ENCODE measurements around the gene ADPRS. TPM values are rescaled to one million over a fixed set of nuclear protein-coding genes. Genes with fewer than 3 reads are reported as not detected.
A peak's percentile ranks its signal among the peaks of the same experiment; 100 is the strongest.

Gene ADPRS
- total RNA-seq, 1 donor from 2014 or later, result 30.0 TPM

GRCh38 chr1:36122062-36123030 is 33.7 kb downstream of the ADPRS start:
- H3K4me3 Mint-ChIP-seq (ENCODE audit: low read depth), result no peak overlapping the region
- peaks cover 46% of the 10 kb centered on the region for H3K27me3 Mint-ChIP-seq
- H3K9me3 Mint-ChIP-seq (ENCODE audit: low read depth), result no peaks in the 10 kb centered on the region
- H3K27ac Mint-ChIP-seq, result peak overlapping the region; percentile 2
- TF ChIP-seq CTCF (IDR thresholded peaks at IDR 0.05; ENCODE audit: unreplicated experiment), result no peak
- peaks cover 7% of the 10 kb centered on the region for H3K4me1 Mint-ChIP-seq (ENCODE audit: low read depth)
- DNase-seq (ENCODE audit: low spot score, unreplicated experiment), result no peak
- no peaks in the 10 kb centered on the region for H3K36me3 Mint-ChIP-seq (ENCODE audit: insufficient read depth)

GRCh38 chr1:36123356-36123755 is 34.7 kb downstream of the ADPRS start:
- Mint-ChIP-seq H3K27ac (peak overlapping the region; percentile 8), H3K9me3 (ENCODE audit: low read depth) (no peaks in the 10 kb centered on the region), H3K4me3 (ENCODE audit: low read depth) (no peak overlapping the region), H3K27me3 (peaks cover 46% of the 10 kb centered on the region), H3K36me3 (ENCODE audit: insufficient read depth) (no peaks in the 10 kb centered on the region), H3K4me1 (ENCODE audit: low read depth) (peaks cover 10% of the 10 kb centered on the region)
- no peak for TF ChIP-seq CTCF (IDR thresholded peaks at IDR 0.05; ENCODE audit: unreplicated experiment)
- no peak for DNase-seq (ENCODE audit: low spot score, unreplicated experiment)

GRCh38 chr1:36124404-36125128 is 35.9 kb downstream of the ADPRS start:
- H3K9me3 Mint-ChIP-seq (ENCODE audit: low read depth), result no peaks in the 10 kb centered on the region
- no peak for TF ChIP-seq CTCF (IDR thresholded peaks at IDR 0.05; ENCODE audit: unreplicated experiment)
- H3K36me3 Mint-ChIP-seq (ENCODE audit: insufficient read depth), result no peaks in the 10 kb centered on the region
- H3K27ac Mint-ChIP-seq, result no peak overlapping the region
- H3K4me3 Mint-ChIP-seq (ENCODE audit: low read depth), result peak overlapping the region; percentile 63
- peaks cover 10% of the 10 kb centered on the region for H3K4me1 Mint-ChIP-seq (ENCODE audit: low read depth)
- DNase-seq (ENCODE audit: low spot score, unreplicated experiment), result no peak
- peaks cover 46% of the 10 kb centered on the region for H3K27me3 Mint-ChIP-seq

- H3K36me3 Mint-ChIP-seq (ENCODE audit: insufficient read depth), result no peaks in the 10 kb centered on the region
- no peaks in the 10 kb centered on the region for H3K9me3 Mint-ChIP-seq (ENCODE audit: low read depth)
- H3K27me3 Mint-ChIP-seq, result peaks cover 43% of the 10 kb centered on the region
- peak within 1 kb of the TSS; percentile 53 for H3K27ac Mint-ChIP-seq
- TF ChIP-seq CTCF (IDR thresholded peaks at IDR 0.05; ENCODE audit: unreplicated experiment), result no peak
- DNase-seq (ENCODE audit: low spot score, unreplicated experiment), result no peak
- H3K4me1 Mint-ChIP-seq (ENCODE audit: low read depth), result peaks cover 10% of the 10 kb centered on the region
- H3K4me3 Mint-ChIP-seq (ENCODE audit: low read depth), result peak within 1 kb of the TSS; percentile 63
Measured at GRCh38 chr1:36125129-36125991, 36.7 kb downstream of the ADPRS start, which contains the start of gene COL8A2. TSS of gene COL8A2 (minus strand) at chr1:36125222. CDS start at chr1:36100242, 24,980 bp downstream.
